ENCODE data around the gene SOAT1. TPM values are rescaled to one million over a fixed set of nuclear protein-coding genes. Genes with fewer than 3 reads are reported as not detected.

The SOAT1 gene
- total and polyA plus RNA-seq, 2 of the 8 experiments (the other 6 are each of a cell fraction or from before 2014, with no cell fraction given) = 2.7 to 4.7 TPM

GRCh38 chr1:179297105-179297378 is 3.4 kb downstream of the SOAT1 start:
- Histone ChIP-seq H2BK20ac (ENCODE audit: low read length) (no peak overlapping the region), H3K4me3 (ENCODE audit: extremely low read depth in 1 of 4, insufficient read depth in 2 of 4, low read depth in 3 of 4, low read length in 4 of 4) (no peak overlapping the region), H3K56ac (replicated peaks; ENCODE audit: insufficient read length, low read depth, low read length) (no peak overlapping the region), H3K23ac (ENCODE audit: insufficient read length) (no peak overlapping the region), H3K18ac (ENCODE audit: extremely low read depth, low read length) (no peak overlapping the region), H3K4me2 (ENCODE audit: insufficient read depth in 1 of 2, low read depth in 2 of 2, low read length in 2 of 2) (no peak overlapping the region), H3K9ac (replicated peaks in 1 of 4; ENCODE audit: extremely low read depth in 1 of 4, low read depth in 3 of 4, low read length in 3 of 4) (no peak overlapping the region), H3K14ac (ENCODE audit: insufficient read length) (no peak overlapping the region), H2BK12ac (ENCODE audit: low read depth, low read length) (no peak overlapping the region), H3K79me2 (ENCODE audit: control insufficient read depth in 1 of 2, insufficient read depth in 2 of 2, low read length in 2 of 2) (no peaks in the 10 kb centered on the region), H3K27me3 (replicated peaks in 1 of 4; ENCODE audit: control insufficient read depth in 3 of 4, extremely low read depth in 1 of 4, insufficient read depth in 3 of 4, low read length in 3 of 4) (peaks cover 24 to 71% (median 58%) of the 10 kb centered on the region in 4 experiments), H3K23me2 (ENCODE audit: low read depth, low read length) (peaks cover 4% of the 10 kb centered on the region; the same call in 1 of the 2 replicates), H2AK5ac (ENCODE audit: low read depth, low read length) (no peak overlapping the region), H4K20me1 (replicated peaks in 1 of 2; ENCODE audit: control insufficient read depth in 1 of 2, insufficient read depth in 2 of 2, low read length in 2 of 2) (peaks cover 0 to 7% of the 10 kb centered on the region in 2 experiments), H4K8ac (ENCODE audit: extremely low read depth, insufficient read depth, low read length) (no peak overlapping the region), H3K4me1 (replicated peaks in 1 of 4; ENCODE audit: control insufficient read depth in 3 of 4, insufficient read depth in 4 of 4, low read length in 3 of 4) (peaks cover 0 to 7% (median 3%) of the 10 kb centered on the region in 4 experiments; a peak in 5 of 7 replicates), H4K91ac (replicated peaks; ENCODE audit: insufficient read length, low read length) (no peak overlapping the region), H3K9me3 (ENCODE audit: insufficient read depth in 2 of 2, low read depth in 1 of 2, low read length in 1 of 2) (no peaks in the 10 kb centered on the region), H4K5ac (ENCODE audit: insufficient read length, low read depth, low read length) (no peak overlapping the region), H2AFZ (ENCODE audit: low read length) (no peak overlapping the region), H2BK120ac (replicated peaks; ENCODE audit: low read depth, low read length) (no peak overlapping the region), H2BK5ac (ENCODE audit: low read depth, low read length) (no peak overlapping the region), H3K27ac (ENCODE audit: low read depth, low read length) (no peak overlapping the region), H3K79me1 (ENCODE audit: low read depth, low read length) (no peaks in the 10 kb centered on the region), H3K36me3 (ENCODE audit: control insufficient read depth in 2 of 4, insufficient read depth in 4 of 4, low read length in 3 of 4) (no peaks in the 10 kb centered on the region), H2BK15ac (ENCODE audit: low read length) (no peak overlapping the region), H3K4ac (replicated peaks; ENCODE audit: insufficient read length, low read depth, low read length) (no peak overlapping the region)
- 84% methylated on average over 3 of the region's 3 CpGs; no CpG with 5 or more reads in 1 of the 2 experiments for WGBS, 2 experiments (ENCODE audit: extremely low coverage in 1 of 2, insufficient coverage in 1 of 2, insufficient read length in 1 of 2, insufficient replicate concordance in 2 of 2, low coverage in 1 of 2, low lambda C conversion rate in 2 of 2, missing lambda C conversion rate in 1 of 2)
- no peak for FAIRE-seq
- POLR2A ChIA-PET (ENCODE audit: partially characterized antibody) = no interaction called here
- no peak for DNase-seq (ENCODE audit: low read depth in 1 of 2, low spot score in 2 of 2)
- CTCF ChIA-PET (ENCODE audit: partially characterized antibody) = interaction anchor here (1.2 to 1.3 kb wide), 2 partner anchors 10 to 218 kb away, joined by 3 read pairs; no protein-coding TSS in a partner anchor
- TF ChIP-seq ZNF274 (IDR thresholded peaks at IDR 0.05; ENCODE audit: borderline replicate concordance, extremely low read depth, low read length) (no peak), BRCA1 (IDR thresholded peaks at IDR 0.05; ENCODE audit: low read depth, low read length) (no peak), CBX5 (IDR thresholded peaks at IDR 0.05; ENCODE audit: low read depth, low read length) (no peak), HDAC6 (IDR thresholded peaks at IDR 0.05; ENCODE audit: low read depth, low read length) (no peak), SP4 (IDR thresholded peaks at IDR 0.05; ENCODE audit: low read length) (no peak), SIN3A (conservative IDR thresholded peaks at IDR 0.05 in 1 of 2, IDR thresholded peaks at IDR 0.05 in 1 of 2; ENCODE audit: low read depth in 1 of 2, low read length in 2 of 2) (no peak), BACH1 (IDR thresholded peaks at IDR 0.05; ENCODE audit: low read length) (no peak), KDM4A (IDR thresholded peaks at IDR 0.05; ENCODE audit: low read depth, low read length, severe bottlenecking) (no peak), CEBPB (IDR thresholded peaks at IDR 0.05; ENCODE audit: low read depth, low read length) (no peak), BCL11A (IDR thresholded peaks at IDR 0.05; ENCODE audit: low read depth in 2 of 2, low read length in 2 of 2) (no peak), FOSL1 (IDR thresholded peaks at IDR 0.05; ENCODE audit: insufficient read depth, low read depth, low read length) (no peak)
- TF ChIP-seq, protein P1, sequence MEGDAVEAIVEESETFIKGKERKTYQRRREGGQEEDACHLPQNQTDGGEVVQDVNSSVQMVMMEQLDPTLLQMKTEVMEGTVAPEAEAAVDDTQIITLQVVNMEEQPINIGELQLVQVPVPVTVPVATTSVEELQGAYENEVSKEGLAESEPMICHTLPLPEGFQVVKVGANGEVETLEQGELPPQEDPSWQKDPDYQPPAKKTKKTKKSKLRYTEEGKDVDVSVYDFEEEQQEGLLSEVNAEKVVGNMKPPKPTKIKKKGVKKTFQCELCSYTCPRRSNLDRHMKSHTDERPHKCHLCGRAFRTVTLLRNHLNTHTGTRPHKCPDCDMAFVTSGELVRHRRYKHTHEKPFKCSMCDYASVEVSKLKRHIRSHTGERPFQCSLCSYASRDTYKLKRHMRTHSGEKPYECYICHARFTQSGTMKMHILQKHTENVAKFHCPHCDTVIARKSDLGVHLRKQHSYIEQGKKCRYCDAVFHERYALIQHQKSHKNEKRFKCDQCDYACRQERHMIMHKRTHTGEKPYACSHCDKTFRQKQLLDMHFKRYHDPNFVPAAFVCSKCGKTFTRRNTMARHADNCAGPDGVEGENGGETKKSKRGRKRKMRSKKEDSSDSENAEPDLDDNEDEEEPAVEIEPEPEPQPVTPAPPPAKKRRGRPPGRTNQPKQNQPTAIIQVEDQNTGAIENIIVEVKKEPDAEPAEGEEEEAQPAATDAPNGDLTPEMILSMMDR (IDR thresholded peaks at IDR 0.05; ENCODE audit: control extremely low read depth in 1 of 3, insufficient read depth in 1 of 3, low read depth in 1 of 3, low read length in 3 of 3) = no peak
